AG09319 (cell line): ENCODE data around the gene IRAK2.

ENCODE experiments used
- DNase-seq: peaks from one replicate; pipeline ENCODE4 v3.0.0-alpha.2; 2010; ENCODE audit warnings: low read depth; ENCODE audit errors: extremely low read depth
- CTCF ChIP-seq: IDR thresholded peaks from 2 replicates; pipeline ENCODE4 v1.5.1; 2011; ENCODE audit warnings: low read depth, mild to moderate bottlenecking, inconsistent platforms, low read length, moderate library complexity

The IRAK2 gene

GRCh38 chr3:10288575-10288960, 123.8 kb downstream of the IRAK2 start:
- DNase-seq = no peak
- no peak for TF ChIP-seq CTCF

- TF ChIP-seq CTCF = no peak
- no peak for DNase-seq
These were observed 124.4 kb downstream of the IRAK2 start for GRCh38 chr3:10289077-10289476.

- no peak for TF ChIP-seq CTCF
- DNase-seq = no peak
These were observed 125.2 kb downstream of the IRAK2 start for GRCh38 chr3:10289787-10290355.

DNA sequence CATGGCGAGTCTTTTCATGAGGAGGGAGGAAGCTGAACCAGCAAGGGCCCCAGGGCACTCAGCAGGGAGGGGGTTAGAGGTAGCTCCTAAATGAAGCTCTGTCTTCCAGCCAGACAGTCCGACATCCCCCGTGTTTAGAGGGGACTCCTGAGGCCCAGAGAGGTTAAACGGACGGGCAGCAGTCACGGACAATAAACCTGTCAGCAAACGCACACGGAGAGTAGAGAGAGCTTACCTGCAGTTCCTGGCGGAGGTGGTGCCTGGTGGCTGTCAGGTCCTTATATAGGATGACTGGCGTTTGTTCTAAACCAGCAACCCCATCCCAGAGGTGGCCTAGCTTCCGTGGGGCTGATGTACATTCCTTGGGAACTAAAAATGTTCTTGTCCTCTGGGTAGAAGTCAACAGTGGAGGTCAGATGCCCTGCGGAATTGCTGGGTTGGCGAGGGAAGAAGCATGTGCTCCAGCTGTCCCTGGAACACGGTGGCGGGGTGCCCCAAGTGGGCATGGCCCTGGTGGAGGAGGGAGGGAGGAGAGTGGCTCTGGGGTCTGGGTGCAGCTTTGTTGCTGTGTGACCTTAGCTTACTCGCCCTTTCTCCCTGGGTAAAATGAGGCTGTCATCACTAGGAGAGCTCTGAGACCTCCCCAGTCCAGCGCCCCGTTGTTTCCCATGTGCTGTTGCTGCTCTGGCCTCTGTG, 125.9 kb downstream of the IRAK2 start:
- no peak for TF ChIP-seq CTCF
- no peak for DNase-seq

GRCh38 chr3:10291641-10292040, 126.9 kb downstream of the IRAK2 start:
- no peak for TF ChIP-seq CTCF
- DNase-seq = no peak

- DNase-seq = no peak
- no peak for TF ChIP-seq CTCF
These were observed 128.0 kb downstream of the IRAK2 start, which contains the start of gene GHRL for GRCh38 chr3:10292505-10293419. Gene GHRL (minus strand): TSS chr3:10292947. CDS start chr3:10290180, 2,767 bp downstream.
